ENCODE data around the gene RPS10. TPM values are rescaled to one million over a fixed set of nuclear protein-coding genes. Genes with fewer than 3 reads are reported as not detected.

The RPS10 gene
- total RNA-seq, 3 donors from 2014 or later (not counting 1 experiment from before 2014, with no cell fraction given), result 916 to 1,058 (median 1,045) TPM

GRCh38 chr6:34447386-34447785, 21.5 kb upstream of the RPS10 start:
- H3K9me3 ChIP-seq (ENCODE audit: control insufficient read depth, insufficient read depth, low read length), result peaks cover 5% of the 10 kb centered on the region
- no peaks in the 10 kb centered on the region for H3K4me1 ChIP-seq (ENCODE audit: control insufficient read depth, insufficient read depth, low read length)
- intact Hi-C loops (cut with micrococcal nuclease), result no loop called here
- ATAC-seq, result no peak
- DNase-seq, result no peak
- Mint-ChIP-seq H3K4me1 (no peaks in the 10 kb centered on the region), H3K4me3 (no peak overlapping the region), H3K36me3 (no peaks in the 10 kb centered on the region), H3K27me3 (ENCODE audit: low read depth in 2 of 2) (no peaks in the 10 kb centered on the region), H3K9me3 (peaks cover 0 to 3% of the 10 kb centered on the region in 2 donors), H3K27ac (no peak overlapping the region)
- TF ChIP-seq, protein P1, sequence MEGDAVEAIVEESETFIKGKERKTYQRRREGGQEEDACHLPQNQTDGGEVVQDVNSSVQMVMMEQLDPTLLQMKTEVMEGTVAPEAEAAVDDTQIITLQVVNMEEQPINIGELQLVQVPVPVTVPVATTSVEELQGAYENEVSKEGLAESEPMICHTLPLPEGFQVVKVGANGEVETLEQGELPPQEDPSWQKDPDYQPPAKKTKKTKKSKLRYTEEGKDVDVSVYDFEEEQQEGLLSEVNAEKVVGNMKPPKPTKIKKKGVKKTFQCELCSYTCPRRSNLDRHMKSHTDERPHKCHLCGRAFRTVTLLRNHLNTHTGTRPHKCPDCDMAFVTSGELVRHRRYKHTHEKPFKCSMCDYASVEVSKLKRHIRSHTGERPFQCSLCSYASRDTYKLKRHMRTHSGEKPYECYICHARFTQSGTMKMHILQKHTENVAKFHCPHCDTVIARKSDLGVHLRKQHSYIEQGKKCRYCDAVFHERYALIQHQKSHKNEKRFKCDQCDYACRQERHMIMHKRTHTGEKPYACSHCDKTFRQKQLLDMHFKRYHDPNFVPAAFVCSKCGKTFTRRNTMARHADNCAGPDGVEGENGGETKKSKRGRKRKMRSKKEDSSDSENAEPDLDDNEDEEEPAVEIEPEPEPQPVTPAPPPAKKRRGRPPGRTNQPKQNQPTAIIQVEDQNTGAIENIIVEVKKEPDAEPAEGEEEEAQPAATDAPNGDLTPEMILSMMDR (IDR thresholded peaks at IDR 0.05), result no peak
- H3K27ac ChIP-seq (ENCODE audit: low read length), result no peak overlapping the region
- H3K27me3 ChIP-seq (ENCODE audit: control insufficient read depth, insufficient read depth, low read length), result no peaks in the 10 kb centered on the region
- H3K36me3 ChIP-seq (ENCODE audit: control insufficient read depth, insufficient read depth, low read length), result no peaks in the 10 kb centered on the region
- H3K4me3 ChIP-seq (ENCODE audit: low read length), result no peak overlapping the region
- WGBS (ENCODE audit: insufficient coverage), result 86% methylated on average over 7 of the region's 7 CpGs

- no peaks in the 10 kb centered on the region for H3K9me3 Mint-ChIP-seq
Observed at GRCh38 chr6:34445313-34445860, 19.5 kb upstream of the RPS10 start.

DNA sequence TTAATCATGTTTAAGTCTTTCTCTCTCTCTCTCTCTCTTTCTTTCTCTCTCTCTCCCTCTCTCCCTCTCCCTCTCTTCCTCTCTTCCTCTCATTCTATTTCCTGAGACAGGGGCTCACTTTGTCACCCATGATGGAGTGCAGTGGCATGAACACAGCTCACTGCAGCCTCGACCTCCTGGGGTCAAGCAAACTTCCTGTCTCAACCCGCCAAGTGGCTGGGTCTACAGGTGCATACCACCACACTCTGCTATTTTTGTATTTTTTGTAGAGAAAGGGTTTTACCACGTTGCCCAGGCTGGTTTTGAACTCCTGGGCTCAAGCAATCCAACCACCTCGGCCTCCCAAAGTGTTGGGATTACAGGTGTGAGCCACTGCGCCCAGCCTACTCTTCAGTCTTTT, 15.7 kb upstream of the RPS10 start:
- no peaks in the 10 kb centered on the region for H3K4me1 ChIP-seq (ENCODE audit: control insufficient read depth, insufficient read depth, low read length)
- Mint-ChIP-seq H3K4me3 (no peak overlapping the region), H3K27me3 (ENCODE audit: low read depth in 2 of 2) (peaks cover 0 to 2% of the 10 kb centered on the region in 2 donors), H3K36me3 (no peaks in the 10 kb centered on the region), H3K27ac (no peak overlapping the region), H3K9me3 (no peaks in the 10 kb centered on the region), H3K4me1 (no peaks in the 10 kb centered on the region)
- TF ChIP-seq, protein P1 (IDR thresholded peaks at IDR 0.05), result no peak
- no peak overlapping the region for H3K4me3 ChIP-seq (ENCODE audit: low read length)
- no peaks in the 10 kb centered on the region for H3K36me3 ChIP-seq (ENCODE audit: control insufficient read depth, insufficient read depth, low read length)
- intact Hi-C loops (cut with micrococcal nuclease), result no loop called here
- H3K27me3 ChIP-seq (ENCODE audit: control insufficient read depth, insufficient read depth, low read length), result no peaks in the 10 kb centered on the region
- 19% methylated on average over 4 of the region's 5 CpGs for WGBS (ENCODE audit: insufficient coverage)
- DNase-seq, result no peak
- no peak for ATAC-seq
- no peak overlapping the region for H3K27ac ChIP-seq (ENCODE audit: low read length)
- H3K9me3 ChIP-seq (ENCODE audit: control insufficient read depth, insufficient read depth, low read length), result no peaks in the 10 kb centered on the region

More at GRCh38 chr6:34445313-34445860, 19.5 kb upstream of the RPS10 start:
- Mint-ChIP-seq H3K36me3 (no peaks in the 10 kb centered on the region), H3K4me1 (no peaks in the 10 kb centered on the region), H3K27me3 (ENCODE audit: low read depth in 2 of 2) (peaks cover 0 to 2% of the 10 kb centered on the region in 2 donors), H3K4me3 (no peak overlapping the region), H3K27ac (no peak overlapping the region)
- intact Hi-C loops (cut with micrococcal nuclease), result no loop called here
- TF ChIP-seq, protein P1 (IDR thresholded peaks at IDR 0.05), result no peak
- H3K27me3 ChIP-seq (ENCODE audit: control insufficient read depth, insufficient read depth, low read length), result no peaks in the 10 kb centered on the region
- no peak for DNase-seq
- no peaks in the 10 kb centered on the region for H3K9me3 ChIP-seq (ENCODE audit: control insufficient read depth, insufficient read depth, low read length)
- H3K4me1 ChIP-seq (ENCODE audit: control insufficient read depth, insufficient read depth, low read length), result no peaks in the 10 kb centered on the region
- no peak overlapping the region for H3K4me3 ChIP-seq (ENCODE audit: low read length)
- no peaks in the 10 kb centered on the region for H3K36me3 ChIP-seq (ENCODE audit: control insufficient read depth, insufficient read depth, low read length)
- no peak for ATAC-seq
- H3K27ac ChIP-seq (ENCODE audit: low read length), result no peak overlapping the region
- 78% methylated on average over 2 of the region's 4 CpGs for WGBS (ENCODE audit: insufficient coverage)

DNA sequence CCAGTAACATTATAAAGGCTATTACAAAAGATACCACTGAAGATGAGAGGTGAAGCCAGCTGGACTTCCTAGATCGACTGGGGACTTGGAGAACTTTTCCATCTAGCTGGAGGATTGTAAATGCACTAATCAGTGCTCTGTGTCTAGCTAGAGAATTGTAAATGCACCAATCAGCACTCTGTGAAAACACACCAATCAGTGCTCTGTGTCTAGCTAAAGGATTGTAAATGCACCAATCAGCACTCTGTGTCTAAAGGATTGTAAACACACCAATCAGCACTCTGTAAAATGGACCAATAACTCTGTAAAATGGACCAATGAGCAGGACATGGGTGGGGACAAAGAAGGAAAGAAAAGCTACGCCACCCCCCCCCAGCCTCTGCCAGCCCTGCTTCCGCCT, 13.6 kb upstream of the RPS10 start:
- no peaks in the 10 kb centered on the region for H3K9me3 Mint-ChIP-seq
- no peak overlapping the region for H3K27ac Mint-ChIP-seq
- no peak overlapping the region for H3K4me3 Mint-ChIP-seq
- Histone ChIP-seq H3K9me3 (ENCODE audit: control insufficient read depth, insufficient read depth, low read length) (no peaks in the 10 kb centered on the region), H3K27ac (ENCODE audit: low read length) (no peak overlapping the region), H3K27me3 (ENCODE audit: control insufficient read depth, insufficient read depth, low read length) (no peaks in the 10 kb centered on the region), H3K4me3 (ENCODE audit: low read length) (no peak overlapping the region), H3K36me3 (ENCODE audit: control insufficient read depth, insufficient read depth, low read length) (no peaks in the 10 kb centered on the region), H3K4me1 (ENCODE audit: control insufficient read depth, insufficient read depth, low read length) (no peaks in the 10 kb centered on the region)
- ATAC-seq (no peak), DNase-seq (no peak)
- H3K36me3 Mint-ChIP-seq, result no peaks in the 10 kb centered on the region
- 100% methylated on average over 1 of the region's 3 CpGs for WGBS (ENCODE audit: insufficient coverage)
- intact Hi-C loops (cut with micrococcal nuclease), result no loop called here
- TF ChIP-seq, protein P1 (IDR thresholded peaks at IDR 0.05), result no peak
- H3K4me1 Mint-ChIP-seq, result no peaks in the 10 kb centered on the region
- peaks cover 0 to 2% of the 10 kb centered on the region in 2 donors for H3K27me3 Mint-ChIP-seq (ENCODE audit: low read depth in 2 of 2)

All from natural killer cell (primary cell).